Activated B cell treated with CpG ODN at 0.5 μM for 24 hours (primary cell): ENCODE results near the gene CLDN1. TPM values are rescaled to one million over a fixed set of nuclear protein-coding genes. Genes with fewer than 3 reads are reported as not detected.

Experiments used
- ATAC-seq: fragments of 200-7000 bp; cut with Tn5 transposase; one replicate; pipeline ENCODE4 v1.10.0; 2021; ENCODE audit warnings: low read depth, mild to moderate bottlenecking, moderate library complexity
- CTCF ChIA-PET: fragments of 350-600 bp; sonication (Branson Sonifier 250); formaldehyde crosslinking; loops from one replicate; lab custom pipeline; 2021; ENCODE audit warnings: antibody characterized with exemption; lab: Charles Lee
- POLR2A ChIA-PET: fragments of 350-600 bp; sonication (Branson Sonifier 250); formaldehyde crosslinking; loops from one replicate; lab custom pipeline; 2021; ENCODE audit warnings: antibody characterized with exemption; lab: Charles Lee
- DNase-seq: peaks from one replicate; pipeline ENCODE4 v3.0.0; 2022
- H3K27ac Mint-ChIP-seq: one replicate; pipeline ENCODE4 v1.8.0; 2020; ENCODE audit warnings: mixed read lengths
- H3K27me3 Mint-ChIP-seq: one replicate; pipeline ENCODE4 v1.8.0; 2021; ENCODE audit warnings: mixed read lengths
- H3K36me3 Mint-ChIP-seq: one replicate; pipeline ENCODE4 v1.8.0; 2021; ENCODE audit warnings: low read depth, mixed read lengths
- H3K4me1 Mint-ChIP-seq: one replicate; pipeline ENCODE4 v1.8.0; 2021; ENCODE audit warnings: mixed read lengths
- H3K4me3 Mint-ChIP-seq: one replicate; pipeline ENCODE4 v1.8.0; 2020; ENCODE audit warnings: mild to moderate bottlenecking, mixed read lengths
- H3K9me3 Mint-ChIP-seq: one replicate; pipeline ENCODE4 v1.8.0; 2020; ENCODE audit warnings: mixed read lengths
- intact Hi-C: fragments of 100-400 bp; cut with micrococcal nuclease; formaldehyde crosslinking; loops from one replicate; pipeline ENCODE4 v1.15.1; 2024
- total RNA-seq: library from RNA; stranded (reverse); gene quantifications from 2 replicates; pipeline ENCODE4 v1.2.3, GENCODE V29; 2022
- TF ChIP-seq, protein P1 (sequence below): fragments of 200-600 bp; IDR thresholded peaks from one replicate; pipeline ENCODE4 v1.8.0; 2022; ENCODE audit warnings: antibody characterized with exemption, mild to moderate bottlenecking

The CLDN1 gene
- total RNA-seq, 1 donor from 2014 or later: not detected

DNA sequence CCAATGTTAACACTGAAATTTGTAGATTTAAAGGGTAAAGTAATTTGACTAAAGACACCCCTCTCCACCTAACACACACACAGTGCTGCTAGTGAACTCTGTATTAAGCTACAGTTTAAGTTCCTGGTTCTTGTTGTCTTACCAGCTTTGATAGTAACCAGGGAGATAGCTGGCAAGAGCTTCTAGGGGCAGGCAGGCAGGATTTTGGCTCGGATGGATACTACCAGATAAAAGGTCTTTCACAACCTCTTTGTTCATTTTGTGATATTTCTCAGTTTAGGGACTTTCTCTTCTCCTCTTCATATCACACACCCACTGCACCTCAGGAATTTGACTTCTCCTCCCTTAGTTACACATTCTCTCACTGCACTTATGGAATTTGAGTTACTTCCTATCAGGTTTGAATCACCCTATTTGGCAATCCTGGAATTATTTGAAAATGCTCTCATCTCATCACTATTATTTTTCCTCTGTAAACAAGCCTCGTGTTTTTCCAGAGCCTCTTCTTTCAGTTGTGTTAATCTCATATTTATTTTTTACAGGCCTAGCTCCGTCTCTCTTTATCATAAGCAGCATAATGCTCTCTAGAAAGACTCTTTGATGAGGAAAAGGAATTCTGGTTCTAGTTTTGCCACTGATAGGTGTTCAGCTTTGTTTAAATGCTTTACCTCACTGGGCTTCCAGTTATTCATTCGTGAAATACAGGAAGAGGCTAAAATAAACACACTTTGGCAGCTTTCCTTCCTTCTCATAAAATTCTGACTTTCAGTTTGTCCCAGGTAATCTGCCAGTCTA lies 23.0 kb upstream of the CLDN1 start:
- intact Hi-C loops: no loop called here
- TF ChIP-seq, protein P1, sequence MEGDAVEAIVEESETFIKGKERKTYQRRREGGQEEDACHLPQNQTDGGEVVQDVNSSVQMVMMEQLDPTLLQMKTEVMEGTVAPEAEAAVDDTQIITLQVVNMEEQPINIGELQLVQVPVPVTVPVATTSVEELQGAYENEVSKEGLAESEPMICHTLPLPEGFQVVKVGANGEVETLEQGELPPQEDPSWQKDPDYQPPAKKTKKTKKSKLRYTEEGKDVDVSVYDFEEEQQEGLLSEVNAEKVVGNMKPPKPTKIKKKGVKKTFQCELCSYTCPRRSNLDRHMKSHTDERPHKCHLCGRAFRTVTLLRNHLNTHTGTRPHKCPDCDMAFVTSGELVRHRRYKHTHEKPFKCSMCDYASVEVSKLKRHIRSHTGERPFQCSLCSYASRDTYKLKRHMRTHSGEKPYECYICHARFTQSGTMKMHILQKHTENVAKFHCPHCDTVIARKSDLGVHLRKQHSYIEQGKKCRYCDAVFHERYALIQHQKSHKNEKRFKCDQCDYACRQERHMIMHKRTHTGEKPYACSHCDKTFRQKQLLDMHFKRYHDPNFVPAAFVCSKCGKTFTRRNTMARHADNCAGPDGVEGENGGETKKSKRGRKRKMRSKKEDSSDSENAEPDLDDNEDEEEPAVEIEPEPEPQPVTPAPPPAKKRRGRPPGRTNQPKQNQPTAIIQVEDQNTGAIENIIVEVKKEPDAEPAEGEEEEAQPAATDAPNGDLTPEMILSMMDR: no peak
- DNase-seq (no peak), ATAC-seq (no peak)
- Mint-ChIP-seq H3K27ac (no peak overlapping the region), H3K4me1 (no peaks in the 10 kb centered on the region), H3K27me3 (peaks cover 2% of the 10 kb centered on the region), H3K9me3 (peaks cover 7% of the 10 kb centered on the region), H3K4me3 (no peak overlapping the region), H3K36me3 (no peaks in the 10 kb centered on the region)
- CTCF ChIA-PET: no interaction called here
- POLR2A ChIA-PET: no interaction called here

DNA sequence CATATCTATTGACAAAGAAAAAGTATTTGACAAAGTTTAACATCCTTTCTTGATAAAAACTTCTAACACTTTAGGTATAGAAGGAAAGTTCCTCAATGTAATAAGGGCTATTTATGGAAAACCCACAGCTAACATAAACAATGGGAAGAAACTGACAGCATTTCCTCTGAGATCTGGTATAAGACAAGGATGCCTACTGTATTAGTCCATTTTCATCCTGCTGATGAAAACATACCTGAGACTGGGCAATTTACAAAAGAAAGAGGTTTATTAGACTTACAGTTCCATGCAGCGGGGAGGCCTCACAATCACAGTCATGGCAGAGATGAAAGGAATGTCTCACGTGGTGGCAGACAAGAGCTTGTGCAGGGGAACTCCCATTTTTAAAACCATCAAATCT lies 17.8 kb upstream of the CLDN1 start:
- CTCF ChIA-PET: no interaction called here
- H3K27ac Mint-ChIP-seq: no peak overlapping the region

DNA sequence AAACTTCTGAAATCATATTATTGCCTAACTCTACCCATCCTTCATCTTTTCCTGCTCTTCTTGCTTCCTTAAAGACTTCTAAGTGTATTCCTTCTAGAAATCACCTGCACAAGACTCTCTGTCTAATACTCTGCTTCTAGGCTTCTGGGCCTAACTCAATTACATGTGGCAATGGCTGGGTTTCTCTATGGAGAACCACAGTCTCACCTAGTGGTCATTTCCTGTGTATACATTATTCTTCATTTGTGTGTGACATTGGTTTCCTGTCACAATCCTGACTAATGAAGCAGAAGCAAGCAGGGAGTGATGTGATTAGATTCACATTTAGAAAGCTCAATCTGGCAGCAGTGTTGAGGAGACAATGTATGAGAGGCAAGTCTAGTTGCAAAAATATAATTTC lies 16.9 kb upstream of the CLDN1 start:
- ATAC-seq: no peak
- intact Hi-C loops: no loop called here
- CTCF ChIA-PET: no interaction called here

More for the DNA sequence above, 17.8 kb upstream of the CLDN1 start:
- H3K27me3 Mint-ChIP-seq: peaks cover 2% of the 10 kb centered on the region
- POLR2A ChIA-PET: no interaction called here
- DNase-seq (no peak), ATAC-seq (no peak)
- TF ChIP-seq, protein P1: no peak
- no peaks in the 10 kb centered on the region for H3K4me1 Mint-ChIP-seq
- H3K9me3 Mint-ChIP-seq: peaks cover 2% of the 10 kb centered on the region
- H3K4me3 Mint-ChIP-seq: no peak overlapping the region
- intact Hi-C loops: no loop called here
- no peaks in the 10 kb centered on the region for H3K36me3 Mint-ChIP-seq

DNA sequence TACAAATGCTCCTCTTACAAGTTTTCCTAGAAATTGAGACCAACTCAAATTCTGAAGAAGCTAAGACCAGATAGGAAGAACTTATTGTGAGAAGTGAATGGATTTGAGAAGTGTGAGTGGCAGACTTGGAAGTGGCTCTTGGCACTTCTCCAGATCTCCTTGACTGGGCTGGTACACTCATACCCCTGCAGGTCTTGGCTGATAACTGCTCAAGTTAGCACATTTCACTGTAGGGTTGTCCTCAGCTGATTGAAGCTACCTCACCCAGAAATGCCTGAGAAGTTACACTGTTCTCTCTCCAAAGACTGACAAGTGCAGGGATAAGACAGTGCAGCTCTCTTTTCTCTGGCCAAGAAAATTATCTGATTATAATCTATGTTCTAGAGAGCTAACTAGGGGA lies 16.5 kb upstream of the CLDN1 start:
- POLR2A ChIA-PET: no interaction called here
- TF ChIP-seq, protein P1: no peak
- DNase-seq: no peak
- Mint-ChIP-seq H3K27ac (no peak overlapping the region), H3K27me3 (peaks cover 2% of the 10 kb centered on the region), H3K36me3 (no peaks in the 10 kb centered on the region), H3K4me1 (no peaks in the 10 kb centered on the region), H3K9me3 (peaks cover 2% of the 10 kb centered on the region), H3K4me3 (no peak overlapping the region)
- intact Hi-C loops: no loop called here
- no peak for ATAC-seq
- CTCF ChIA-PET: no interaction called here

More for the DNA sequence above, 16.9 kb upstream of the CLDN1 start:
- H3K4me3 Mint-ChIP-seq: no peak overlapping the region
- no peak overlapping the region for H3K27ac Mint-ChIP-seq
- no peak for DNase-seq
- H3K27me3 Mint-ChIP-seq: peaks cover 2% of the 10 kb centered on the region
- peaks cover 2% of the 10 kb centered on the region for H3K9me3 Mint-ChIP-seq
- H3K36me3 Mint-ChIP-seq: no peaks in the 10 kb centered on the region
- TF ChIP-seq, protein P1: no peak
- H3K4me1 Mint-ChIP-seq: no peaks in the 10 kb centered on the region
- POLR2A ChIA-PET: no interaction called here

DNA sequence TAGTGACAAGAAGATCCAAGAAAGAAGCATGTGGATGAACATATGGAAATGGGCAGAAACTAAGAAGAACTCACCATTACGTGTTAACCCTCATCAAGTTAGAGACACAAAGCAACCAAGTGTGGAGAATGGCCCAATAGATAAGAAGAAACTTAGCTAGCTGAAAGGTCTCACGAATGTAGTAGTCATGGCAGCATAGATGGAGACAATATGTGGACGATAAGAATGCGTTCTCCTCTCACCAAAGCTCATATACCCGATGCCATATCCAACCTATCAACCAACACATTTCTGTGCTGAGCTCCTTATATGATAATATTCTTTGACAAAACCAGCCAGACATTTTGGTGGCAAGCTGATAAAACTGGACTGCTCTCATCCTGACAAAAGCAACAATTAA lies 15.1 kb upstream of the CLDN1 start:
- Mint-ChIP-seq H3K4me3 (no peak overlapping the region), H3K27me3 (peaks cover 2% of the 10 kb centered on the region), H3K4me1 (no peaks in the 10 kb centered on the region), H3K27ac (no peak overlapping the region), H3K9me3 (peaks cover 2% of the 10 kb centered on the region), H3K36me3 (no peaks in the 10 kb centered on the region)
- DNase-seq (no peak), ATAC-seq (no peak)
- TF ChIP-seq, protein P1: no peak
- POLR2A ChIA-PET: no interaction called here
- intact Hi-C loops: no loop called here
- CTCF ChIA-PET: no interaction called here
